Kidney capillary endothelial cell (primary cell): ENCODE data around the gene NLGN1.

Experiments
- DNase-seq: peaks from one replicate; pipeline ENCODE4 v3.0.0-alpha.2; 2018; ENCODE audit warnings: low spot score

The NLGN1 gene

GRCh38 chr3:174294616-174295015 is 897.1 kb downstream of the NLGN1 start:
- DNase-seq, result no peak

GRCh38 chr3:174295306-174296092 is 898.0 kb downstream of the NLGN1 start:
- no peak for DNase-seq

DNA sequence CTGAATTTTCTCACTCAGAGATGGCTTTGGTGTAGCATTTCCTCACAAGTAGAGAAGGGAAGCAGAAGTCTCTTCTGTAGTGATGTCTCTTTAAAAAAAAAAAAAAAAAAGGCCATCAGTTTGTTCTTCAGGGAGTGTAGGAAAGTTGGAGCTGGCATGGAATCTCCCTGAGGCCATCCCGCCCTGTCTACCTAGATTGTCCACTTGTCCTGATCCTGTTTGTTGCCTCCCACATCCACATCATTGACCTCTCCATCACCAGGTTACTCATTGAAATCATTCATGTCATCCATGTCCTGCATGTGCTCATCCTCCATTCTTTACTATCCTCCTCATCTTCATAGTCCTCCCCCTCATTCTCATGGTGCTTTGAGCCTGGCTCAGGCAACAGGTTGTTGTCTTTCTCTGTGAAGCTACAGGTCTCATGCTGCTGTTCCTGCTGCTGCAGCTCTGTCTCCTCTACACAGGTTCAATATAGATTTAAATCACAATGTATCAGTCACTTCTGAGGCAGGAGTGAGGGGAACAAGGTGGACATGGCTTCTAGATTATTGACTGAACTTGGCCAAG is 905.3 kb downstream of the NLGN1 start:
- no peak for DNase-seq

DNA sequence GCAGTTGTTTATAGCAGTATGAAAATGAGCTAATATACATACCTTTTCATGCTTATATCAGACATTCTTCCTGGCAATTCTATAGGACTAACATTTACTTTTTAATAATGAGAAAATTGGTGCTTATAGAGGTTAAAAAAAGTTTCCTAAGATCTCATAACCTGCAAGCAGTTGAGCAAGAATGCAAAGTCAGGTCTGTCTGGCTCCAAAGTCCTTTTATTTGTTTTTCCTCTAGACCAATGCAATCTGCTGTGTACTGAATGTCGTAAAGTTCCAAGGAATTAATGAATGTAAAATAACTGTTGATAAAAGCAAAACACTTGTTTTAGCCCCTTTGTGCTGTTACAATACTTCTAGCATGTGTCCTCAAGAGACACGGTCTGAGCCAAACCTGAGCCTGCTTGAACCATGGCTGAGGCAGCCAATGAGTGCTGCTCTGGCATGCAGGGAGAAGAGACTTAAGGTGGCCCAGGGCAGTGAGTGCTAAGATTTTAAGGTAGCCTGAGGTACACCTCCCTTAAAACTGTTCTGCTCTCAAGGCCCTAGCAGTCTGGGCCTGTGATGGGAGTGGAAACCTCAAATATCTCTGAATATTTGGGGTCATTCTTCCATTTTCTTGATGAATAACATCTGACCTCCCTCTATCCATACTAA is 906.5 kb downstream of the NLGN1 start:
- DNase-seq, result no peak

DNA sequence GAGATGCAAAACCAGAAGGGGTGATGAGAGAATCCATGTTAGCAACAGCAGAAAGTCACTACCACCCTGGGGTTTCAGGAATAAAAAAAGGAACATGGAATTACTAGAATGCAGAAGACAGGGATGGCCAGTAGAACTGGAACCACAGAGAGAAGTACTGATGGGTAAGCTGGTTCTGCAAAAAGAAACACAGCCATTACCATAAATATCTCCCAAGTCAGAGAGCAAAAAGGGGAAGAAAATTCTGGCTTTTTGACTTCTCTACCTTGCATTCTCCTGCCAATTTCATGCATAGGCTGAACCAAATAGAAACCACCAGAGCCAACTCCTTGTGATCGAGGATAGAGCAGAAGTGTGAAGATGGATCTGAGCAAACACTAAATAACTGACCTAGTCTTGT is 911.2 kb downstream of the NLGN1 start:
- DNase-seq, result no peak

- no peak for DNase-seq
Observed at GRCh38 chr3:174310475-174310983, 913.0 kb downstream of the NLGN1 start.

- no peak for DNase-seq
Observed at GRCh38 chr3:174315225-174315624, 917.7 kb downstream of the NLGN1 start.

GRCh38 chr3:174317005-174317404 is 919.5 kb downstream of the NLGN1 start:
- no peak for DNase-seq

GRCh38 chr3:174318181-174318580 is 920.6 kb downstream of the NLGN1 start:
- no peak for DNase-seq

DNA sequence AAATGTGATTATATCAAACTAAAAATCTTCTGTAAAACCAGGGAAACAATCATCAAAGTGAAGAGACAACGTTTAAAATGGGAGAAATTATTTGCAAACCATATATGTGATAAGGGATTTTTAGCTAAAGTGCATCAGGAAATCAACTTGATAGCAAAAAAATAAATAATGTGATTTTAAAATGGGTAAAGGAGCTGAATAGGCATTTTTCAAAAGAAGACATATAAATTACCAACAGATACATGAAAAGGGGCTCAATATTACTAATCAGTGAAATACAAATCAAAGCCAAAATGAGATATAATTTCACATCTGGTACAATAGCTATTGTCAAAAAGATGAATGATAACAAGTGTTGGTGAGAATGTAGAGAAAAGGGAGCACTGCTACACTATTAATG is 924.0 kb downstream of the NLGN1 start:
- DNase-seq, result no peak

- DNase-seq, result no peak
Observed at GRCh38 chr3:174322789-174323188, 925.2 kb downstream of the NLGN1 start.

GRCh38 chr3:174325171-174325570 is 927.6 kb downstream of the NLGN1 start:
- no peak for DNase-seq

DNA sequence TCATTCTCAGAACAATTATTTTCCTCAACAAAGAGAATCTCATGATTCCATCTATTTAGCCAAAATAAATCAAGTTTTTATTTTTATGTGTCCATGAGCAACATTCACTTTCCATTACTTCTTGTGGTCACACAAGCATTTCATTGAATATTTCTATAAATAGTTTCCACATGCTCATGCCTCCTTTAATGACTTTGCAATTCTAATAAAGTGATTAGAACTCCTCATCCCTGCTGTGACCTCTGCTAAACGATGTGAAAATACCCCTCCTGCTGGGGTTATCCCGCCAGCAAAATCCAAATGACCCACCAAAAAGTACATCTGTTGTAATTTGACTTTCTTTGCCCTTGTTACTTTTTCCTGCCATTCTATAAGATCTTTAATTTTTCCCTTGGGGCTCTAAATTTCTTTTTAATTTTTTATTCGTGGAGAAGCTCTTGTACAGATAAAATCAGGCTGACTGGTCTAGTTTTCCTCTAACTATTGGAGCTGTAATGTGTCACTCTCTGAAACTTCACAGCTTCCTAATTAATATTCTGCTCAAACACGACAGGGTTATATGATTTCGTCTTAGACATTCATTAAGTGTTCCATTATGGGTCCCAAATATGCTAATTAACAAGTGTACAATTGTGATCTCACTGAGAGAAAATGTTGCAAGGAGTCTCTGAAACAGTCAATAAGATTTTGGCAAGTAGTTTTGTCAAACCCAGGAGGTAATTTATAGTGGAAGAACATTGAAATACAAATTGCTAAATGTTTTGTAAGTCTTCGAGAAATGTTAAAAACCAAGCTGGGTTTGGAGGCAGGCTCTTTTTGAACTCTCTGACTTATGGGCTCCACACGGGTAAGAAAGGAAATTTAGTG is 928.5 kb downstream of the NLGN1 start:
- no peak for DNase-seq

DNA sequence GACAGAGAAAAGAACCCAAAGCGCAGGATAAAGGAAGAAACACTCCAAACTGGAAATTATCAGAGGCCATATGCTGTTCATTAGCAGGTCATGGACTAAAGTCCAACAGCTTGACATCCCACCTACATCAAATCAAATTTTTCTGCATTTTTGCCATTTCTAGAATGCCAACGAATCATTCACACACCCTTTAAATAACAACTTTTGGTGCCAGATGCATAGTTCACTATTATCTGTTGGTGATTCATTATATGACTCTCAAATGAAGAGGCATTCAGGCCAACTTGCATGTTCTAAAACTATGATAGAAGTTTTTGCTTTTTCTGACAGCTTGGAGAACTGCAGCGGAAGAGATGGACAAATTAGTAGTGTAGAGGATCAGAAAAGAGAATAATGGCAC is 931.8 kb downstream of the NLGN1 start:
- no peak for DNase-seq

DNA sequence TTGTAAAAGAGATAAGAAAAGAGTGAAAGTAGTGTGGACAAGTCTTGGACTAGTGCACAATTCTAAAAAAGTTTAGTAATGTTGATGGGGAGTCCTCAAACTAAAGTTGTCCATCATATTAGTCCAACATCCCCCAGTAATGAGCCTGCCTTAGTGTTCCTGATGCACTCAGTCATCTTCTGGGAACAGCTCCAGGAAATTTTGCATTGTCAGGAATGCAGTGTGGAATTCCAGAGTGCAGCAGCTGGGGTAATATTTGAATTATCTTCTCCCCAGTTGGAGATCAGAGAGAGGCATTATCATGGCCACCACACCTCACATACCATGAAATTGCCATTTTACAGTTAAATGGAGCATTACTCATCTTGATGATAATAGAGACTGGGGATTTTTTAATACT is 932.8 kb downstream of the NLGN1 start:
- DNase-seq, result no peak

DNA sequence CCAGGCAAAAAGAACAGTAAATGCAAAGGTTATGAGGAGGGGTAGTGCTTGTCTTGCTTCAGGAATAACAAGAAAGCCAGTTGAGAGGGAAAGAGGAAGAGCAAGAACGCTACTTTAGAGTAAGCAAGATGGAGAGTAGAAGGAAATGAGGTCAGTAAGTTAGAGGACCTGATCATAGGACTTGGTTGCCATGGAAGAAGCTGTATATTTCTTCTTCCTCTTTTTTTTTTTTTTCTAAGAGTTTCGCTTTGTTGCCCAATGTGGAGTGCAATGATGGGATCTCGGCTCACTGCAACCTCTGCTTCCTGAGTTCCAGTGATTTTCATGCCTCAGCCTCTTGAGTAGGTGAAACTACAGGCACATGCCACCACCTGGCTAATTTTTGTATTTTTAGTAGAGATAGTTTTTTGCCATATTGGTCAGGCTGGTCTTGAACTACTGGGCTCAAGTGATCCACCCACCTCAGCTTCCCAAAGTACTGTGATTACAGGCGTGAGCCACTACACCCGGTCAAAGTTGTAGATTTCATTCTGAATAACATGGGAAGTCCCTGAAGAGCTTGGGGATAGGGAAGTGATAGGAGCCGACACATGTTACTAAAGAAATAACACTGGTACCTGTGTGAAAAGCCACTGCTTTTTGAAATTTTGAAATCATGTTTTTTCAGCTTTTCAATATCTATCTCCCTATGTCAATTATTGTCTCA is 933.7 kb downstream of the NLGN1 start:
- DNase-seq, result no peak

- DNase-seq, result no peak
Observed at GRCh38 chr3:174332391-174332790, 934.8 kb downstream of the NLGN1 start.

DNA sequence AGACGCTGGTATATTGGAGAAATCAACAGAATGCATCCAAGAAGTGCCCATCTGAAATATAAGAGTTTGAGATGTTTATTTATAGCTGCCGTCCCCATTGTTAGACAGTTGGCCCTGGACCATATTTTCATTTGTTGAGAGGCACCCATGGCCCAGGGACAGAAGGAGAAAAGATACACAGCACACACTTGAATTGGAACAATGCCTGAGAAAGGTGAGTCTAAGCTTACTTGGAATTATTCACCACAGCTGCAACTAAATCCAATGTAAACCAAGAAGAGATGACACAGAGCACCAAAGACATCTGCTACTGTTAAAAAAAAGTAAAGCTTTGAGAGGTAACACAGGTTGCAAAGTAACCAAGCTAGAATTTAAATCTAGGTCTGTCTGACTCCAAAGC is 936.1 kb downstream of the NLGN1 start:
- DNase-seq, result no peak

DNA sequence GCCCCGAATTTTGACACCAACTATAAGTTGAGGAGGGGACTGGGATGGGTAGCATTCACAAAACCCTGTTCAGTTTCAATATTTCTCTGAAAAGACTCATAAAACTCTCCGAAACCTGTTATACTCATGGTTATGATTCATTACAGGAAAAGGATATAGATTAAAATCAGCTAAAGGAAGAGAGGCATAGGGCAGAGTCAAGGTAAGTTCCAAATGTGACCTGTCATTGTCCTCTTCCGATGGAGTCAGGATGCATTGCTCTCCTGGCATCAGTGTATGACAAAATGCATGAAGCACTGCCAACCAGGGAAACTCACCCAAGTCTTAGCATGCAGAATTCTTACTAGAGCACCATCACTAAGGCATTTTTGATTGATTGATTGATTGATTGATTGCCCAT is 936.6 kb downstream of the NLGN1 start:
- DNase-seq, result no peak

- no peak for DNase-seq
Observed at GRCh38 chr3:174335324-174335723, 937.8 kb downstream of the NLGN1 start.

DNA sequence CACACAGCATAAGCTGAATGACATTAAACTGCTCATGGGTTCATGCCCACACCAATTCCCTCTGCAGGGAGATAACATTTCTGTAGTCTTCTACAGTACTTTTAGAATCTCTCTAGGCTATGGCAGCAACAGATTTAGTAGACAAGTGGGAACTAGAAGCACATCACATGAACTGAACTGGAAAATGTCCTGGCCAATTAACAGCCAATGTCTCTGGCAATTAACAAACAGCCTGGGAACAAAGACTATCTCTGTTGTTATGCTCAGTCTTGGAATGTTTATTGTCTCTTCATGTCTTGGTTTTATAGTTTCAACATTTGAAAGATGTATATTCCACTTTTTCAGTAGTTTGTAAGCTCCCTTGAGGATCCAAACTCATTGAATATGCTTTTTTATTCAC is 938.4 kb downstream of the NLGN1 start:
- DNase-seq, result no peak
